SJSA1 (cell line): ENCODE data around the gene GAB2. TPM values are rescaled to one million over a fixed set of nuclear protein-coding genes. Genes with fewer than 3 reads are reported as not detected.
"Not testable (repeated sequence)": the region's sequence is repeated elsewhere in the genome, so short reads cannot be mapped to it uniquely, and the experiment has no call there.

Experiments
- DNase-seq, 2 experiments: peaks; one replicate each; pipeline ENCODE4 v3.0.0-alpha.2; 2015 to 2020; ENCODE audit warnings: low spot score in 2 of 2, low read depth in 1 of 2
- H3K27ac ChIP-seq: fragments of 250-450 bp; sonication (Bioruptor Pico); 2 replicates; pipeline ENCODE4 v1.5.1; 2020; ENCODE audit warnings: mild to moderate bottlenecking, moderate library complexity
- H3K27me3 ChIP-seq: fragments of 250-450 bp; sonication (Bioruptor Pico); replicated peaks from 2 replicates; pipeline ENCODE4 v1.5.1; 2020; ENCODE audit warnings: mild to moderate bottlenecking, moderate library complexity
- H3K36me3 ChIP-seq: fragments of 250-450 bp; sonication (Bioruptor Pico); 2 replicates; pipeline ENCODE4 v1.5.1; 2020; ENCODE audit warnings: mild to moderate bottlenecking
- H3K4me1 ChIP-seq: fragments of 250-450 bp; sonication (Bioruptor Pico); replicated peaks from 2 replicates; pipeline ENCODE4 v1.6.1; 2021; ENCODE audit warnings: mild to moderate bottlenecking
- H3K4me3 ChIP-seq: fragments of 250-450 bp; sonication (Bioruptor Pico); 2 replicates; pipeline ENCODE4 v1.5.1; 2020; ENCODE audit warnings: mild to moderate bottlenecking
- H3K9me3 ChIP-seq: fragments of 250-450 bp; sonication (Bioruptor Pico); replicated peaks from 2 replicates; pipeline ENCODE4 v1.5.1; 2020; ENCODE audit warnings: mild to moderate bottlenecking
- total RNA-seq: library from RNA; depleted of rRNA; stranded (reverse); fragments of >200 nt; shearing (Covaris generic); gene quantifications from 2 replicates; pipeline ENCODE4 v1.2.3, GENCODE V29; 2014

Gene GAB2
- total RNA-seq, 1 experiment from 2014 or later = 3.2 TPM

- no peaks in the 10 kb centered on the region for H3K9me3 ChIP-seq
- DNase-seq = no peak
- no peaks in the 10 kb centered on the region for H3K27me3 ChIP-seq
- H3K27ac ChIP-seq = no peak overlapping the region
- H3K4me1 ChIP-seq = no peaks in the 10 kb centered on the region
- no peaks in the 10 kb centered on the region for H3K36me3 ChIP-seq
- H3K4me3 ChIP-seq = no peak overlapping the region
These were observed 117.3 kb downstream of the GAB2 start for GRCh38 chr11:78300108-78300839.

- Histone ChIP-seq H3K9me3 (no peaks in the 10 kb centered on the region), H3K27me3 (no peaks in the 10 kb centered on the region), H3K4me1 (no peaks in the 10 kb centered on the region), H3K36me3 (no peaks in the 10 kb centered on the region), H3K27ac (no peak overlapping the region), H3K4me3 (no peak overlapping the region)
- no peak for DNase-seq
These were observed 118.5 kb downstream of the GAB2 start for GRCh38 chr11:78299000-78299710.

- Histone ChIP-seq H3K36me3 (no peaks in the 10 kb centered on the region), H3K4me1 (no peaks in the 10 kb centered on the region), H3K27me3 (no peaks in the 10 kb centered on the region), H3K4me3 (no peak overlapping the region), H3K9me3 (no peaks in the 10 kb centered on the region), H3K27ac (no peak overlapping the region)
- DNase-seq = peak in 1 of 2 experiments; percentile 19
These were observed 119.3 kb downstream of the GAB2 start for GRCh38 chr11:78298291-78298771.

GRCh38 chr11:78295991-78296930, 121.4 kb downstream of the GAB2 start:
- no peaks in the 10 kb centered on the region for H3K4me1 ChIP-seq
- no peak overlapping the region for H3K4me3 ChIP-seq
- no peaks in the 10 kb centered on the region for H3K36me3 ChIP-seq
- H3K27me3 ChIP-seq = no peaks in the 10 kb centered on the region
- DNase-seq = no peak
- H3K9me3 ChIP-seq = no peaks in the 10 kb centered on the region
- no peak overlapping the region for H3K27ac ChIP-seq

- Histone ChIP-seq H3K4me3 (no peak overlapping the region), H3K36me3 (no peaks in the 10 kb centered on the region), H3K27ac (no peak overlapping the region), H3K4me1 (no peaks in the 10 kb centered on the region), H3K9me3 (no peaks in the 10 kb centered on the region), H3K27me3 (no peaks in the 10 kb centered on the region)
- DNase-seq = no peak
These were observed 122.3 kb downstream of the GAB2 start for GRCh38 chr11:78295347-78295746.

- H3K36me3 ChIP-seq, H3K27me3 ChIP-seq, H3K4me3 ChIP-seq, DNase-seq, H3K4me1 ChIP-seq, H3K27ac ChIP-seq, H3K9me3 ChIP-seq: not testable (repeated sequence)
These were observed 123.5 kb downstream of the GAB2 start for GRCh38 chr11:78294100-78294499.

GRCh38 chr11:78293536-78293935, 124.1 kb downstream of the GAB2 start:
- no peak overlapping the region for H3K27ac ChIP-seq

GRCh38 chr11:78292109-78292803, 125.4 kb downstream of the GAB2 start:
- Histone ChIP-seq H3K4me3 (no peak overlapping the region), H3K27me3 (no peaks in the 10 kb centered on the region), H3K36me3 (no peaks in the 10 kb centered on the region), H3K27ac (no peak overlapping the region), H3K9me3 (no peaks in the 10 kb centered on the region), H3K4me1 (no peaks in the 10 kb centered on the region)
- no peak for DNase-seq

More at GRCh38 chr11:78293536-78293935, 124.1 kb downstream of the GAB2 start:
- H3K4me1 ChIP-seq = no peaks in the 10 kb centered on the region
- H3K4me3 ChIP-seq = no peak overlapping the region
- H3K36me3 ChIP-seq = no peaks in the 10 kb centered on the region
- H3K9me3 ChIP-seq = no peaks in the 10 kb centered on the region
- no peak for DNase-seq
- no peaks in the 10 kb centered on the region for H3K27me3 ChIP-seq

- Histone ChIP-seq H3K4me3 (no peak overlapping the region), H3K36me3 (no peaks in the 10 kb centered on the region), H3K27me3 (no peaks in the 10 kb centered on the region), H3K27ac (no peak overlapping the region), H3K4me1 (no peaks in the 10 kb centered on the region), H3K9me3 (no peaks in the 10 kb centered on the region)
- no peak for DNase-seq
These were observed 126.0 kb downstream of the GAB2 start for GRCh38 chr11:78291503-78292108.

- Histone ChIP-seq H3K4me1 (no peaks in the 10 kb centered on the region), H3K27ac (no peak overlapping the region), H3K4me3 (no peak overlapping the region), H3K27me3 (no peaks in the 10 kb centered on the region), H3K36me3 (no peaks in the 10 kb centered on the region), H3K9me3 (no peaks in the 10 kb centered on the region)
- DNase-seq = no peak
These were observed 127.1 kb downstream of the GAB2 start for GRCh38 chr11:78290293-78291176.

GRCh38 chr11:78289552-78290292, 127.9 kb downstream of the GAB2 start:
- no peak overlapping the region for H3K4me3 ChIP-seq

GRCh38 chr11:78284260-78284659, 133.4 kb downstream of the GAB2 start:
- H3K36me3 ChIP-seq = no peaks in the 10 kb centered on the region
- H3K27ac ChIP-seq = no peak overlapping the region
- H3K9me3 ChIP-seq = no peaks in the 10 kb centered on the region
- no peak for DNase-seq
- H3K4me3 ChIP-seq = no peak overlapping the region
- H3K4me1 ChIP-seq = no peaks in the 10 kb centered on the region
- H3K27me3 ChIP-seq = no peaks in the 10 kb centered on the region

More at GRCh38 chr11:78289552-78290292, 127.9 kb downstream of the GAB2 start:
- H3K27ac ChIP-seq = no peak overlapping the region
- H3K27me3 ChIP-seq = no peaks in the 10 kb centered on the region
- H3K9me3 ChIP-seq = no peaks in the 10 kb centered on the region
- no peaks in the 10 kb centered on the region for H3K4me1 ChIP-seq
- DNase-seq = no peak
- H3K36me3 ChIP-seq = no peaks in the 10 kb centered on the region
